ENCODE data around the gene TNNI3. TPM values are rescaled to one million over a fixed set of nuclear protein-coding genes. Genes with fewer than 3 reads are reported as not detected.
"Not testable (repeated sequence)": the region's sequence is repeated elsewhere in the genome, so short reads cannot be mapped to it uniquely, and the experiment has no call there.

Gene TNNI3
- total and polyA plus RNA-seq, 4 donors, result 1.2 to 4.8 (median 3.3) TPM

DNA sequence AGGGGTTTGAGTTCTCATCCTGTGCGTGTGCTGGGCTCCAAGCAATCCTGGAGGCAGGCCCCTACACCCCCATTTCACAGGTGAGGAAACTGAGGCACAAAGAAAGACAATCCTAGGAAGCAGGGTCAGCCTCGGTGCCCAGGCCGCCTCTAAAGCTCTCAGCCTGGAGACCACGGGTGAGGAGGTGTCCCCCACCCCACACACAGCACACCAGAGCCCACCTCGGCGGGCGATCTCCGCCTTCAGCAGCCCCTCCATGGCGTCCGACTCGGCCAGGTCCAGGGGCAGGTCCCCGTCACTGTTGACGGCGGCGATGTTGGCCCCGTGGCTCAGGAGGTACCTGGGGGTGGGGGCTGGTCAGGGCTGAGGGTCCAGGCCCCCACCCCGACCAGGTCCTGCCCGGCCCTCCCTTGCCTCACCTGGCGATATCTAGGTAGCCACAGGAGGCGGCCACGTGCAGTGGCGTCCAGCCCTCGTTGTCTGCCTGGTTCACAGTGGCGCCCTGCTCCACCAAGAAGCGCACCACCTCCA is 45.2 kb downstream of the TNNI3 start:
- Histone ChIP-seq H3K9ac (ENCODE audit: insufficient read depth in 1 of 2, low read length in 2 of 2) (no peak overlapping the region), H3K27me3 (ENCODE audit: control insufficient read depth in 3 of 3, insufficient read depth in 3 of 3, low read length in 2 of 3) (no peaks in the 10 kb centered on the region)

DNA sequence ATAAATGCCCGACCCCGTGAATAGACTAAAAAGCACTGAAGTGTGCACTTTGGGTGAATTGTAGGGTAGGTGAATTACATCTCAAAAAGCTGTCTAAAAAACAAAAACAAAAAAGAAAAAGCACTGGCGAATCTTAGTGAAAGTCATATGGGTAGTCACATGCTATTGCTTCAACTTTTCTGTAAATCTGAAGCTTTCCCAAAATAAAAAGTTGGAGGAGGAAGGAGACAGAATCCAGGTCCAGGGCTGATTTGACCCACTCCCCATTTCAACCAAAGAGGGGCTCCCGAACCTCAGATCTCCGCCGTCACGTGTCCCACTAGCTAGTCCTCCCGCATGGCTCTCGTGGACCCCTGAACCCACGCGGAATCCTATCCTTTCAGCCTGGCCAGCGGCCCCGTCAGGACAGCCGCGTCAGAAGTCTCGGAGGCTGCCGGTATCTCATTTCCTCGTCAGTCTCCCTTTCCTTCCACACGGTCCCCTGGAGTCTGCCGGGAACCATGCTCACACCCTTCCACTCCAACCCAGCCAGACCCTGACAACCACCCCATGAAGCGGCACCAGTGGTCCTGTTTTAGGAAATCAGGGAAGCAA is 46.2 kb downstream of the TNNI3 start:
- DNase-seq (no peak), ATAC-seq (ENCODE audit: insufficient read depth, low FRiP score) (no peak)
- H3K36me3 ChIP-seq (ENCODE audit: control insufficient read depth in 4 of 4, insufficient read depth in 4 of 4, low read length in 4 of 4), result peaks cover 0 to 25% (median 5%) of the 10 kb centered on the region in 4 donors
- peaks cover 10 to 22% (median 19%) of the 10 kb centered on the region in 5 donors for H3K4me1 ChIP-seq (ENCODE audit: control insufficient read depth in 5 of 5, insufficient read depth in 5 of 5, low read length in 5 of 5)
- TF ChIP-seq, protein P1, sequence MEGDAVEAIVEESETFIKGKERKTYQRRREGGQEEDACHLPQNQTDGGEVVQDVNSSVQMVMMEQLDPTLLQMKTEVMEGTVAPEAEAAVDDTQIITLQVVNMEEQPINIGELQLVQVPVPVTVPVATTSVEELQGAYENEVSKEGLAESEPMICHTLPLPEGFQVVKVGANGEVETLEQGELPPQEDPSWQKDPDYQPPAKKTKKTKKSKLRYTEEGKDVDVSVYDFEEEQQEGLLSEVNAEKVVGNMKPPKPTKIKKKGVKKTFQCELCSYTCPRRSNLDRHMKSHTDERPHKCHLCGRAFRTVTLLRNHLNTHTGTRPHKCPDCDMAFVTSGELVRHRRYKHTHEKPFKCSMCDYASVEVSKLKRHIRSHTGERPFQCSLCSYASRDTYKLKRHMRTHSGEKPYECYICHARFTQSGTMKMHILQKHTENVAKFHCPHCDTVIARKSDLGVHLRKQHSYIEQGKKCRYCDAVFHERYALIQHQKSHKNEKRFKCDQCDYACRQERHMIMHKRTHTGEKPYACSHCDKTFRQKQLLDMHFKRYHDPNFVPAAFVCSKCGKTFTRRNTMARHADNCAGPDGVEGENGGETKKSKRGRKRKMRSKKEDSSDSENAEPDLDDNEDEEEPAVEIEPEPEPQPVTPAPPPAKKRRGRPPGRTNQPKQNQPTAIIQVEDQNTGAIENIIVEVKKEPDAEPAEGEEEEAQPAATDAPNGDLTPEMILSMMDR (IDR thresholded peaks at IDR 0.05; ENCODE audit: control extremely low read depth, extremely low read depth), result no peak
- 82 to 91% methylated on average over 21 of the region's 21 CpGs for WGBS, 2 donors
- H3K9ac ChIP-seq (ENCODE audit: insufficient read depth in 1 of 2, low read length in 2 of 2), result no peak overlapping the region
- H3K9me3 ChIP-seq (ENCODE audit: control insufficient read depth in 4 of 4, insufficient read depth in 3 of 4, low read length in 3 of 4), result no peaks in the 10 kb centered on the region
- peak overlapping the region; percentile 0 to 4 for H3K27ac ChIP-seq (ENCODE audit: low read depth in 1 of 2, low read length in 1 of 2)
- H3K4me3 ChIP-seq, result no peak overlapping the region
- H3K27me3 ChIP-seq (ENCODE audit: control insufficient read depth in 3 of 3, insufficient read depth in 3 of 3, low read length in 2 of 3), result no peaks in the 10 kb centered on the region

More for the DNA sequence above, 45.2 kb downstream of the TNNI3 start:
- DNase-seq (no peak), ATAC-seq (ENCODE audit: insufficient read depth, low FRiP score) (no peak)
- Histone ChIP-seq H3K4me1 (ENCODE audit: control insufficient read depth in 5 of 5, insufficient read depth in 5 of 5, low read length in 5 of 5) (peaks cover 10 to 25% (median 19%) of the 10 kb centered on the region in 5 donors), H3K9me3 (ENCODE audit: control insufficient read depth in 4 of 4, insufficient read depth in 3 of 4, low read length in 3 of 4) (no peaks in the 10 kb centered on the region), H3K4me3 (no peak overlapping the region), H3K36me3 (ENCODE audit: control insufficient read depth in 4 of 4, insufficient read depth in 4 of 4, low read length in 4 of 4) (peaks cover 0 to 22% (median 5%) of the 10 kb centered on the region in 4 donors), H3K27ac (ENCODE audit: low read depth in 1 of 2, low read length in 1 of 2) (peak overlapping the region; percentile 78 to 93)
- WGBS, 2 donors, result 93 to 98% methylated on average over 25 of the region's 25 CpGs
- TF ChIP-seq, protein P1 (IDR thresholded peaks at IDR 0.05; ENCODE audit: control extremely low read depth, extremely low read depth), result no peak

DNA sequence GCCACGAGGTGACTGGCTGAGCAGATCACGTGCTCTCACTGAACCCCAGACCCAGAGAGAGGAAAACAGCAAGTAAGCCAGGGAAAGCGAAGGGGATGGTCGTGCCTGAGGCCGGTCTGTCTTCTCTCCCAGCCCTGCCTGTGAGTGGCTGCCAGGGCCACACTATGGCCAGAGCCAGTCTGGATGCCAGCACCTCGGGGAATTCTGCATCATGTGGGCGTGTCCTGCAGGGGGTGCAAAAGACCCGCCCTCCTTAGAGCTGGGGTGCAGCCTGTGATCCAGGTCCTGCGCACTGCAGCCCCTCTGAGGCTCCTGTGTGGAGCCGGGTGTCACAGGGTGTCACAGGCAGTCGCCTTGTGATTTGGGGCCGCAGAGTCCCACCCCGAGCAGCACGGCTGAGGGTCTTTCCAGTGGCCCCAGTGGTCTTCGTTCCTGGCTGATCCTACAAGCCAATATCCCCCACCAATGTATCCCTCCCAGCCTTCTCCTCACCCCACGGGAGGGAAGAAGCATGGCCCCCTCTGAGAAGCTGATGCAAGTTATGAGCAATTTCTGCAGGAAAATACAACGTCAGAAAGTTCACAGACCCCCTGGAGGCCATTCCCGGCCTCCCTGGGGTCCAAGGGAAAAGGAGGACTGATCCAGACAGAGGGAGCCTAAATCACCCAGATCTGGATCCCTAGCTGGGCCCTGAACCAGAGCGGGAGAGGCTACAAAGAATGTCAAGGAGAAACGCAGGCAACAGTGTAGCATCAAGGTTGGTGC is 47.8 kb downstream of the TNNI3 start:
- Histone ChIP-seq H3K9me3 (ENCODE audit: control insufficient read depth in 4 of 4, insufficient read depth in 3 of 4, low read length in 3 of 4) (no peaks in the 10 kb centered on the region), H3K9ac (ENCODE audit: insufficient read depth in 1 of 2, low read length in 2 of 2) (no peak overlapping the region), H3K36me3 (ENCODE audit: control insufficient read depth in 4 of 4, insufficient read depth in 4 of 4, low read length in 4 of 4) (peaks cover 0 to 28% (median 5%) of the 10 kb centered on the region in 4 donors), H3K4me3 (no peak overlapping the region), H3K4me1 (ENCODE audit: control insufficient read depth in 5 of 5, insufficient read depth in 5 of 5, low read length in 5 of 5) (peaks cover 2 to 14% (median 10%) of the 10 kb centered on the region in 5 donors), H3K27ac (ENCODE audit: low read depth in 1 of 2, low read length in 1 of 2) (no peak overlapping the region), H3K27me3 (ENCODE audit: control insufficient read depth in 3 of 3, insufficient read depth in 3 of 3, low read length in 2 of 3) (no peaks in the 10 kb centered on the region)
- ATAC-seq (ENCODE audit: insufficient read depth, low FRiP score) (no peak), DNase-seq (no peak)
- WGBS, 2 donors, result 89 to 96% methylated on average over 20 of the region's 20 CpGs
- TF ChIP-seq, protein P1 (IDR thresholded peaks at IDR 0.05; ENCODE audit: control extremely low read depth, extremely low read depth), result no peak

DNA sequence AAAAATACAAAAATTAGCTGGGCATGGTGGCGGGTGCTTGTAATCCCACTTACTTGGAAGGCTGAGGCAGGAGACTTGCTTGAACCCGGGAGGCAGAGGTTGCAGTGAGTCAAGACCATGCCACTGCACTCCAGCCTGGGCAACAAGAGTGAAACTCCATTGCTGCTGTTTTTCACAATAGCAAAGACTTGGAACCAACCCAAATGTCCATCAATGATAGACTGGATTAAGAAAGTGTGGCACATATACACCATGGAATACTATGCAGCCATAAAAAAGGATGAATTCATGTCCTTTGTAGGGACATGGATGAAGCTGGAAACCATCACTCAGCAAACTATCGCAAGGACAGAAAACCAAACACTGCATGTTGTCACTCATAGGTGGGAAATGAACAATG is 50.3 kb downstream of the TNNI3 start:
- H3K4me3 ChIP-seq; H3K9ac ChIP-seq (ENCODE audit: insufficient read depth in 1 of 2, low read length in 2 of 2); H3K27ac ChIP-seq (ENCODE audit: low read depth in 1 of 2, low read length in 1 of 2); ATAC-seq (ENCODE audit: insufficient read depth, low FRiP score); DNase-seq; H3K9me3 ChIP-seq (ENCODE audit: control insufficient read depth in 4 of 4, insufficient read depth in 3 of 4, low read length in 3 of 4); H3K27me3 ChIP-seq (ENCODE audit: control insufficient read depth in 3 of 3, insufficient read depth in 3 of 3, low read length in 2 of 3); H3K4me1 ChIP-seq (ENCODE audit: control insufficient read depth in 5 of 5, insufficient read depth in 5 of 5, low read length in 5 of 5): not testable (repeated sequence)
- 96% methylated on average over 3 of the region's 3 CpGs for WGBS, 2 donors
- peaks cover under 1 to 29% (median 15%) of the 10 kb centered on the region in 4 donors for H3K36me3 ChIP-seq (ENCODE audit: control insufficient read depth in 4 of 4, insufficient read depth in 4 of 4, low read length in 4 of 4)

Data from lung (tissue), 12 donors.